Osteoblast (primary cell): ENCODE data around the gene GSTA2. TPM values are rescaled to one million over a fixed set of nuclear protein-coding genes. Genes with fewer than 3 reads are reported as not detected.
"Not testable (repeated sequence)": the region's sequence is repeated elsewhere in the genome, so short reads cannot be mapped to it uniquely, and the experiment has no call there.

Experiments used
- DNase-seq: peaks from one replicate; pipeline ENCODE4 v3.0.0; 2011; ENCODE audit warnings: low spot score, mixed read lengths; ENCODE audit not compliant: insufficient read length; ENCODE audit errors: missing footprints
- H2AFZ ChIP-seq: 2 replicates; pipeline ENCODE4 v1.6.0; 2011; ENCODE audit warnings: mild to moderate bottlenecking, low read length
- H3K27ac ChIP-seq: 2 replicates; pipeline ENCODE4 v1.5.1; 2011; ENCODE audit warnings: mild to moderate bottlenecking, low read depth, low read length, moderate library complexity
- H3K27me3 ChIP-seq: 2 replicates; pipeline ENCODE4 v1.6.0; 2012; ENCODE audit warnings: mild to moderate bottlenecking, control low read depth, inconsistent platforms, low read length, moderate library complexity; ENCODE audit not compliant: insufficient read depth
- H3K36me3 ChIP-seq: 2 replicates; pipeline ENCODE4 v1.5.1; 2011; ENCODE audit warnings: mild to moderate bottlenecking, low read length, control low read depth, moderate library complexity; ENCODE audit not compliant: insufficient read depth
- H3K4me1 ChIP-seq: 2 replicates; pipeline ENCODE4 v1.5.1; 2011; ENCODE audit warnings: mild to moderate bottlenecking, low read length, control low read depth, moderate library complexity; ENCODE audit not compliant: insufficient read depth
- H3K4me2 ChIP-seq: 2 replicates; pipeline ENCODE4 v1.6.0; 2011; ENCODE audit warnings: mild to moderate bottlenecking, low read length; ENCODE audit not compliant: insufficient read depth
- H3K4me3 ChIP-seq: fragments of 200-600 bp; sonication (generic); 3 replicates; pipeline ENCODE4 v1.5.1; 2012; ENCODE audit warnings: mild to moderate bottlenecking, low read length, inconsistent platforms; ENCODE audit not compliant: insufficient read depth
- H3K79me2 ChIP-seq: 2 replicates; pipeline ENCODE4 v1.6.0; 2012; ENCODE audit warnings: mild to moderate bottlenecking, low read length, control low read depth, inconsistent platforms; ENCODE audit not compliant: insufficient read depth
- H3K9me3 ChIP-seq: 2 replicates; pipeline ENCODE4 v1.5.1; 2011; ENCODE audit warnings: low read depth, low read length, control low read depth
- H4K20me1 ChIP-seq: 2 replicates; pipeline ENCODE4 v1.6.0; 2012; ENCODE audit warnings: mild to moderate bottlenecking, low read length, control low read depth; ENCODE audit not compliant: insufficient read depth
- total RNA-seq: library from RNA; depleted of rRNA; stranded (reverse); fragments of >200 nt; gene quantifications from 2 replicates; pipeline ENCODE4 v1.2.3, GENCODE V29; 2012
- TF ChIP-seq, protein P1 (sequence below): IDR thresholded peaks from 2 replicates; pipeline ENCODE4 v1.5.1; 2011; ENCODE audit warnings: mild to moderate bottlenecking, low read depth, low read length, moderate library complexity; ENCODE audit errors: extremely low read depth

The GSTA2 gene
- total RNA-seq, 1 donor = not detected

DNA sequence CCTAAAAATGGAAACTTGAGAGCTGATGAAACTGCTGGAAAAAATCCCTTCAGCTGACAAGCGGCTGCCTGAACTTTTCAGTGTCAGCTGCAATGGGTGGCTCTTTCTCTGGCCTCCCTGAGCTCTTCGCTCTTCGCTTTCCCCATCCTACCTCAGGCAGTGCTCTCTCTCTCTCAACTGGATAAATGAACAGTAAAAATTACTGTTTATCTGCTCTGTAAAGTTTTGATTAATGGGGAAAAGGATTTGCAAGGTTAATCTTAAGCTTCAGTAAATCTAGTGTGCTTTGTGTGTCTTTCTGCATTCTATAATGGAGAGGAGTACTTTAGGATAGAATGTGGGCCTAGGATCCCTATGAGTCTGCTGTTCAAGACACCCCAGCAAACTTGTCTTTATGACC is 57.3 kb downstream of the GSTA2 start:
- Histone ChIP-seq H3K9me3 (no peaks in the 10 kb centered on the region), H3K27ac (no peak overlapping the region), H3K4me1 (no peaks in the 10 kb centered on the region), H4K20me1 (no peaks in the 10 kb centered on the region), H2AFZ (no peak overlapping the region), H3K27me3 (peaks cover 15% of the 10 kb centered on the region), H3K36me3 (no peaks in the 10 kb centered on the region), H3K79me2 (no peaks in the 10 kb centered on the region), H3K4me2 (no peak overlapping the region), H3K4me3 (no peak overlapping the region)
- TF ChIP-seq, protein P1, sequence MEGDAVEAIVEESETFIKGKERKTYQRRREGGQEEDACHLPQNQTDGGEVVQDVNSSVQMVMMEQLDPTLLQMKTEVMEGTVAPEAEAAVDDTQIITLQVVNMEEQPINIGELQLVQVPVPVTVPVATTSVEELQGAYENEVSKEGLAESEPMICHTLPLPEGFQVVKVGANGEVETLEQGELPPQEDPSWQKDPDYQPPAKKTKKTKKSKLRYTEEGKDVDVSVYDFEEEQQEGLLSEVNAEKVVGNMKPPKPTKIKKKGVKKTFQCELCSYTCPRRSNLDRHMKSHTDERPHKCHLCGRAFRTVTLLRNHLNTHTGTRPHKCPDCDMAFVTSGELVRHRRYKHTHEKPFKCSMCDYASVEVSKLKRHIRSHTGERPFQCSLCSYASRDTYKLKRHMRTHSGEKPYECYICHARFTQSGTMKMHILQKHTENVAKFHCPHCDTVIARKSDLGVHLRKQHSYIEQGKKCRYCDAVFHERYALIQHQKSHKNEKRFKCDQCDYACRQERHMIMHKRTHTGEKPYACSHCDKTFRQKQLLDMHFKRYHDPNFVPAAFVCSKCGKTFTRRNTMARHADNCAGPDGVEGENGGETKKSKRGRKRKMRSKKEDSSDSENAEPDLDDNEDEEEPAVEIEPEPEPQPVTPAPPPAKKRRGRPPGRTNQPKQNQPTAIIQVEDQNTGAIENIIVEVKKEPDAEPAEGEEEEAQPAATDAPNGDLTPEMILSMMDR = no peak
- no peak for DNase-seq

- H3K4me1 ChIP-seq, H3K4me2 ChIP-seq, H3K36me3 ChIP-seq, H3K9me3 ChIP-seq, H4K20me1 ChIP-seq, H3K4me3 ChIP-seq, H3K79me2 ChIP-seq, H2AFZ ChIP-seq, DNase-seq, H3K27ac ChIP-seq: not testable (repeated sequence)
- H3K27me3 ChIP-seq = peaks cover 21% of the 10 kb centered on the region
Observed at GRCh38 chr6:52704781-52705502, 58.3 kb downstream of the GSTA2 start.

- Histone ChIP-seq H3K36me3 (no peaks in the 10 kb centered on the region), H3K4me1 (no peaks in the 10 kb centered on the region), H4K20me1 (no peaks in the 10 kb centered on the region), H3K79me2 (no peaks in the 10 kb centered on the region), H2AFZ (no peak overlapping the region), H3K27me3 (peaks cover 28% of the 10 kb centered on the region), H3K27ac (no peak overlapping the region), H3K9me3 (no peaks in the 10 kb centered on the region), H3K4me3 (no peak overlapping the region), H3K4me2 (no peak overlapping the region)
- TF ChIP-seq, protein P1 = no peak
- DNase-seq = no peak
Observed at GRCh38 chr6:52704060-52704459, 59.2 kb downstream of the GSTA2 start.

Other genes starting within 250 kb of the GSTA2 start
- gene TRAM2, start 186.4 kb downstream of the GSTA2 start, total RNA-seq = 129 and 155 TPM in 2 replicates
- gene TMEM14A, start 92.4 kb downstream of the GSTA2 start, total RNA-seq = 15.6 and 19.9 TPM in 2 replicates
- gene GSTA1, start 40.3 kb upstream of the GSTA2 start, total RNA-seq = not detected in 2 replicates
- not detected in 2 replicates for gene GSTA5, start 77.3 kb upstream of the GSTA2 start, total RNA-seq
- not detected in 2 replicates for gene GSTA3, start 146.2 kb upstream of the GSTA2 start, total RNA-seq
- 33.3 and 36.2 TPM in 2 replicates for gene GSTA4, start 231.8 kb upstream of the GSTA2 start, total RNA-seq